Brain pericyte (primary cell): ENCODE data around the gene SGCA.

Source experiments
- DNase-seq: peaks from one replicate; pipeline ENCODE4 v3.0.0-alpha.2; 2012; ENCODE audit warnings: low read depth, low spot score

The SGCA gene

DNA sequence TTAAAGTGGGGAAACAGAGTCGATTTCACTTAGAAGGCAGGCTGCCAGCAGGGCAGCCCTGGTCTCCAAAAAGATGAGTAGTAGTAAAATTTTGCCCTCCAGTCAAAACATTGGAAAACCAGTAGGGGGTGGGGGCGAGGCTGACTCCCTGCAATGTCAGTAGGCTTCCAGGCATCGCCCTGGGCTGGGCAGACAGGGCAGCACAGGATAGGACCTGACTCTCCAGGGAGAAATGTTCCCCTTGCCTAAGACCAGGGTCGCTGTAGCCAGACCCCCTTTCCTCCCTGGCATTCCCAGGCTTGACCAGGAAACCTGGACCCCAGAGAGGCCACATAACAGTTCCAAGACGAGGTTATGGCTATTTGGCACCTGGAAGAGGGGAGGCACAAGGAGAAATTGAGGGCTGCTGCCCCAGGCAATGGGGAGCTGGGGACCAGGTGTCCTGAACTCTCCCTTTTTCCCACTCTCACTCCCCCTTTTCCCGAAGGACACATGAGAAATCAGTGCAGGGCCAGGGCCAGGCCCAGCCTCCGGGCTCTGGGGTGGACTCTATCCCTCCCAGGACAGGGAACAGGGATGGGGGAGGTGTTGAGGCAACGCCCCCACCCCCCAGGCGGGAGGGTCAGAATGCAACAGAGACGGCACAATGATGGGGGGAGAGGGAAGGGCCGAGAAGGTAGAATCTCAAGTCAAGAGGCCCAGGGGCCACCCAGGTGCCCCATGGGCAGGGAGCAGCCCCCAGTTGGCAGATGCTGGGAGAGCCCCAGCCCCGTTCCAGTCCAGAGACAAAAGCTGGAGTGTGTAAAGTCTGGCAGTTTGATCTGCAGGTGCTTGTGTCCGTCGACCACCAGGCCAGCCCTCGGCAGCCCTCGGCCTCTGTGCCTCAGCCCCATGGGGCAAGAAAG is 31.3 kb upstream of the SGCA start:
- DNase-seq, result no peak

DNA sequence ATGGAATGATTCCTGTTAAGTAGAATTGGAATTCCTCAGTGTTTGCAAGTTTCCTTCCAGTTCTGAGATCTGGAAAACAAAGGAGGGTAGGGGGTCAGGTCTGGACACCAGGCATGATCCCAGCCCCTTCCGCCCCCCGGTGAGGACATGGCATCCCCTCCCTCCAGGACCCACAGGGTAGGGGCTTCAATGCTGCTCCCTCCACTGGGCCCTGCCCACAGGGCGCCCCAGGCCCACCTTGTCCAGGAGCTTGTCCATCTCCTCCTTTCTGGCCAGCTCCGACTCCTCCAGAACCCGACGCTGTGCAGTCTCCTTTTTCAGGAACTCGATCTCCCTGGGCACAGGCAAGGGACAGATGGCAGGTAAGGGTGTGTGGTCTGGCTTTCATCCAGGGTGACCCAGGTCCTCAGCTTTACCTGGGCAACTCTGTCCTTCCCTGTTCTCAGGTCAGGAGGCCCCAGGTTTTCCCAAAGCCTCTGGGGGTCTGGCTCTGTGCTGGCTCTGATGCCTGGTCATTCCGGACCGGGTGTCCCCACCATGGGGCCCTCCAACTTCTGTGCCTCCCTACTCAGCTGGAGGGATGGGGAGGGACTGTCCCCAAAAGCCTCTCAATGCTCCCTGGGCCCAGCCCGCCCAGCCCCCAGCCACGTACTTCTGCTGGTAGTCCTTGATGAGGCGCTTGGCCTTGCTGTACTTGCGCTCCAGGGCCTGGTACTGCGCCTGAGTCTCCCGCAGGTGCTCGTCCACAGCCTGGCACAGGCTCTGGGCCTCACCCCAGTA is 30.3 kb upstream of the SGCA start:
- DNase-seq, result no peak

DNA sequence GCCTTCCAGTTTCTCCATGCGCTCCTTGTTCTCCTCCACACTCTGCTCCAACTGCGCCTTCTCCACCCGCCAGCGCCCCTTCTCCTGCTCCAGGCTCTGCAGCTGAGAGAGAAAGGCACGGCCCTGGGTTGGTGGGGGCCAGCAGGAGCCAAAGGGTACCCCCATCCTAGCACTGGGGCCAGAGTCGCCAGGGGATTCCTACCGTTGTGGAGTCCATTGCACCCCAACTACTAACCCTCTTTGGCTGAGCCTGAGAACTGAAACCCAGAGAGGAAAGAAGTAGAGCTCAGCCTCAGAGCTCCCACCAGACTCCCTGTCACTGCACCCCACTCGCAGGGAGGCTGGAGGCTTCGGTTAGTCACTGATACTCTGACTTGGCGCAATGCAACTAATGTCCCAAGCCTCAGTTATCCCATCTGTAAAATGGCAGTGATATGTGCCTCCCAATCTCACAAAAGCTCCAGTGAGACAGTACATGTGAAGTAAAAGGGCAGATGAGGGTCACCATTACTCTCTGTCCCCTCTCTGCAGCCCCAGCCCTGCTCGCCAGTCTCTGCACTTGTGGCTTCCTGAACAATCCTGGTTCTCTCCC is 29.6 kb upstream of the SGCA start:
- no peak for DNase-seq

DNA sequence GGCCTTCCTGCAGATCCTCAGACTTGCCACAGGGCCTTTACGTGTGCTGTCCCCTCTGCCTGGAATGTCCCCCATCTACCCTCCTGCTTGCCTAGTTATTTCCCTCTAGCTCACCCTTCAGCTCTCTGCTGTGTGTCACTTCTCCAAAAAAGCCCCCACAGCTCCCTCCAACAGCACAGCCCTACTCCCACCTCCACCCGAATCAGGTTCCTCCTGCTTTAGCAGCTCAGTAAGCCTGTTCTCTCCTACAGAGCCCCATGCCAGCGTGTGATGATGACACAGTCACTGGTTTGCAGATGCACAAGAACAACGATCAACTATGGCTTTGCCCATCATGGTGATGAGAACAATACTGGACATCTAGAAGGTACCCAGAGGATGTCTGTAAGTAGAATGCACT is 28.8 kb upstream of the SGCA start:
- DNase-seq, result no peak

DNA sequence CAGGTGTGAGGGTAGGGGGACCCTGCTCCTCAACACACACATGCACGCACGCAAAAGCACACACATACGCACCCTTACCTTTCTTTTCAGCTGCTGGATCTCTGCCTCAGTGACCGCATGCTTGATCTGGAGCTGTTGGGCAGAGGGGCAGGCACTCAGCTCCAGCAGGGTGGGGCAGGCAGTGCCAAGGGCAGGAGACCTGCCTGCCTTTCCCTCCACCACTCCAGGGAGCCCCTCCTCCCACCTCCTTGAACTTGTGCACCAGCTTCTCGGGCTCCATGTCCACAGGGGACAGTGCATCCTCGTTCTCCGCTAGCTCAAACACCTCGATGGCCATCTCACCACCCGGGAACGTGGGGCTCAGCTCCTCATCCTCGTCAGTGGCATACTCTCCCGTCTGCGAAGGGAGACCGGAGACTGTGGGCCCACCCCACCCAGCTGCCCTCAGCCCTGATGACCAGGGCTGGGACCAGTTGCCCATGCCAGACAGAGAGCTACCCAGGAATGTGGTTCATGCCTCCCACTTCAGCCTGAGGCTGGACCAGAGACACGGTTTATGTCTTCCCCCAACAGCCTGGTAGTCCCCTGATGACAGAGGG is 26.5 kb upstream of the SGCA start:
- no peak for DNase-seq

DNA sequence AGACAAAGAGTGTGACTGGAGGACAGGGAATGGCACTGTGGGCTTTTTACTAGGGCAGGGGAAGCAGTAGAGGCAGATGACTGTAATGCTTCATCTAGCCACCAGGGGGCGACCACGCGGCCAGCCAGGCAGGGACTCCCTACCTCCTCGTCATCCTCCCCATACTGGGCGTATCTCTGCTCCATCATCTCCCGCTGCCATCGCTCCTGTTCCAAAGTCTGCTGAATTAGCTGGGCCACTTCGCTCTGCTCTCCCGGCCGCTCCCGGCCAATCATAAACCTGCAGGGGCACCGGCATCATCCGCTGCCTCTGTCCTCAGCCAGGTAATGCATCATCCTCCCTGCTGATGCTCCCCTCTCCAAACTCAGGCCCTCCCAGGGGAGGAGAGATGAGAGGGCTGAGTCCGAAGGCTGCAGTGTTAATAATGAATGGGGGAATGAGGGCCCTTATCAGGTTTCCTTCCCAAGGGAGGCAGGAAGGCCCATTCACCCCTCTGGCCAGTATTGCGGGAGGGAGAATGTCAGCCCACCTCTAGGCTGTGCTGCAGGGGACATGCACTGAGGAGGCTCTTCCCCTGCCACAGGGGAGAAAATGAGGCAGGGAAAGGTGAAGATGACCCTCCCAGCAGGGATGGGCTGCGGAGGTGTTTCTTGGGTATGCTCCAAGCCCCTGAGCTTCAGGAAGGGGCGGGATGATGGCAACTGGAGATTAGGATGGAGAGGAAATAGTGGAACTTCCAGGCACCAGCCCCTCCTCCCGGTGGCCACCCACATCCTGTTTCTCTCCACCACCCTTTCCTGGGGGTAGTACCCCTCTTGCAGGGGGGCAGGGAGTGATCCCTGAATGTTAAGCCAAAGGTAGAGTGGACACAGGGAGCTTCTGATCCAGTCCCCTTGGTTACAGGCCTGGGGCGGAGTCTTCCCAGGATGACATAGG is 25.6 kb upstream of the SGCA start:
- DNase-seq, result no peak

DNA sequence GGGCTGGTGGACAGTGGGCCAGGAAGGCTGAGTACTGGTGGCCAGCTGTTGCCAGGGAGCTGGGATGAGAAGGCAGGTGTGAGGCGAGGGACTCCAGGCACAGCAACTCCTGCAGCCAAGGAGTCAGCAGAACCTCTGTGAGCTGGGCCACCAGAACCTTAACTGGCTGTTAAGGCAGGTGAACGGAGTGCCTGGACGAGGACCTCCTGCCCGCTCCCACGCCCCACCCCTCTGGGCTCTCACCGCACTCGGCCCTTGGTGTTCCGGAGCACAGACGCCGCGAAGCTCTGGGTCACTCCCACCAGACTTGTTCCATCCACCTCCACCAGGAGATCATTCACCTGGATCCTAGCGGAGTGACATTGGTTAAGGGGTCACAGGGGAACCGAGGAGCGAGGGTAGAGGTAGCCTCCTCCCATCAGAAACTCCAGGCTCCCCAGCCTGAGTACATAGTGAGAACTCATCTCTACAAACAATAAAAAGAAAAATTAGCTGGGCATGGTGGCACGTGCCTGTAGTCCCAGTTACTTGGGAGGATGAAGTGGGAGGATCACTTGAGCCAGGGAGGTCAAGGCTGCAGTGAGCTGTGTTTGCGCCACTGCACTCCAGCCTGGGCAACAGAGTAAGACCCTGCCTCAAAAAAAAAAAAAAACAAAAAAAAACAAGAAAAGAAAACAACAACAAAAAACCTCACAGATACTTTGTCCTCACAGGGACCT is 24.6 kb upstream of the SGCA start:
- no peak for DNase-seq

DNA sequence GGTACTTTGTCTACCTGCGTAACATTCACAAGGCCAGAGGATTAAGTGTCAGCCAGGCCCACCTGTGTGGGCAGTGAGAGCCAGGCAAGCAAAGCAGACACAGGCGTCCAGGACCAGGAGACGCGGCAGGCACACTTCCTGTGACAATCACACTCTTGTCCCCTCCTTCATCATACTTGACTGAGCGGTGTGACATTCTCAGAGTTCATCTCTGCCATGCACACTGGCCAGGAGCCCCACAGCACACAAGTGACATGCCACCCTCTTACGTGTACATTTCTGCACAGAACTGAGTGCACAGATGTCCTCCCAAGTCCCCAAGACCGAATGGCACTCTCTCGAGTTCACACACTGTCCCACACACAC is 24.1 kb upstream of the SGCA start:
- DNase-seq, result no peak

DNA sequence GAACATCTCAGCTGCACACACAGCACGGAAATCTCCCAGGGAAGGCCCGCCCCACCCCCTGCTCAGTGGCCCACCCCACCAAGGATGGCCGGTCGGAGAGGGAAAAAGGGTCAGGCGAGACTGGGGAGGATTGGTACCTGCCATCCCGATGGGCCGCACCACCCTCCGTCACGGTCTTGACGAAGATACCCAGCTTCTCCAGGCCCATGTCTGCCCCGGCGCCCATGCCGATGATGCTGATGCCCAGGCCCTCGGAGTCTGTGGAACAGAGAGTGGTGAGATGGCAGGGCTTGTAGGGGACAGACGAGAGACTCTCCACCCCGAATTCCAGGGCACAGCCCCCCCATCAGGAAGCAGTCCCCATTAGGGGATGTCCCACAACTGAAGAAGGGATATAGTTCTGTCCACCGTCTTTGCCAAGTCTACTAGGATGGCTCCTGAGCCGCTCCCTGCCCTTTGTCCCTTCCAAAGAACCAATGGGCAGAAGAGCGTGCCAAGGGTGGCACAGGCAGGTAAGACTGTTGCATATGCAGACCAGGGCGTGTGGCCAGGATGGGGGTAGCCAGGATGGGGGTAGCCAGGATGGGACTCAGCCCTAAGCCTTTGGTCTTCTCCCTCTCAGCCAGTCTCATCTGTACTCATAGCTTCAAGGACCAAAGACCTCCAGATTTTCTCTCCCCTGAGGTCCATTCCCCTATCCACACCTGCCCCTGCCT is 22.2 kb upstream of the SGCA start:
- no peak for DNase-seq

DNA sequence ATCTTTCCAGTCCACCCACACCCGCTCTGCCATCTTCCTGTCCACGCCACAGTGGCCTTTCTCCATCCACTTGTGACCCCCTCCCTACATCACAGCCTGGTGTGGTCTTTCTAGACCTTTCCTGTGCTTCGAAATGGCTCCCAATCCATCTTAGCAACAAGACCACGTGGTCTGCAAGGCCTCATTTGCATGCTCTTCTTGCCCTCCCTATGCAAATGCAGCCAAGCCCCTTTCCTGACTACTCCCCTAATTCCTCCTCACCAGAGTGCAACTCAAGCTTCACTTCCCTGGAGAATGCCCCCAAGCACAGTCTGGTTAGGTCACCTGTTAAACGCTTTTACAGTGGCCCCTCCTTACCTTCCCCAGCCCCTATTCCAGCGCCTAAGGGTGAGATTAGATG is 21.4 kb upstream of the SGCA start:
- no peak for DNase-seq

DNA sequence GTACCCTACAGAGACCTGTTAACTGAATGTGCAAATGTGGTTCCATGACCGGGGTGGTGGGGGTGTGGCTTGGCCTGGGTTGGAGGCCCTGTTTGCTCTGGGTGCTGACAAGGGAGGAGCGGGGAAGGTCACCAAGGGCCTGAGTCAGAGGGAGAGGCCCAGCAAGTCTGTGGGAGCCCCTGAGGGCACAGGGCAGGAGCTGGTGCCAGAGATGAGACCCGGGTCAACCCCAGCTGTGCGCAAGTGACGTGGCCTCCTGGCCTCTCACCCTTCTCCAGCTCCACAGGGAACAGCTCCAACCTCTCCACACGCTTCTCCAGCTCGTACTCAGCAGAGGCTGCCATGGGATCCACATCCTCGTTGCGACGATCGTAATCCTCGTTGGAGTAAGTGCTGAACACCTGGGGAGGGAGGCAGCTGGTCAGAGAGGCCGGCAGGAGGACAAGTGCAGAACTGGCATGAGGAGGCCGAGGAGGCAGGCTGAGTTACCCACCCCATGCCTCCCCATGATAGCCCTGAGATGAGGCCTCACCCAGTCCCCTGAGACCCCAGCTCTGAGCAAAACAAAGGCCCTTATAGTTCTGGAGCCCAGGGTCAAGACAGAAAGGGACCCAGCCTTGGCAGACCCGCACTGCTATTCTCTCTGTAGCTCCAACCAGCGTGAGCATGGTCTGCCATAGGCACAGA is 20.8 kb upstream of the SGCA start:
- DNase-seq, result no peak

DNA sequence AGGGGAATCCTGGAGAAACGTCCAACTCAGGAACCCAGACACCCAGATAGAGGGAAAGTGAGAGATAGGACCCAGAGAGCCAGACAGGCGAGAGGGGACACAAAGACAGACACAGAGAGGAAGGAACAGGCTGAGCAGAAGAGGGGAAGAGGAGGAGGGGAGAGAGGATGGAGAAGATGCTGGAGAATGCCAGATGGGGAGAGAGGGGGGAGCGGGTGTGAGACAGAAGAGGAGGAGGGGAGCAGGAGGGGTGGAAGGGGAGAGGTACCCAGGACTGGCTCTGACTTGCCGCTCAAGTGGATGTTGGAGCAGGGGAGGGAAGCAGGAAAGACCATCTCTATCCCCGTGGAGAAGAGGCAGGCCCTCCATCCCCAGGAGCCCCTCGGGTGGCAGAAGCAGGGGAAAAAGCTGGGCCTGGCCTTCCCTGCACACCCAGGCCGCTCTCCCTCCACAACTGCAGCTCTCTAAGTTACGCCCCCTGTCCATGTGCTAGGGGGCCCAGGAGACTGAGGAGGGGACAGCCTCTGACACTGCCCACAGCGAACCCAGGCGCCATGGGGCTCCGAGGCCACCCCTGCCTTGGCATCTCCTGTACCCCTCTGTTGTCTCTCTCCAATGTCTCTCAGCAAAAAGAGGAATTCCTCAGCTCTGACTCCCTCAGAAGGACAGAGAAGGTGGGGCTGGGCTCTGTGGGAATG is 20.1 kb upstream of the SGCA start:
- no peak for DNase-seq

DNA sequence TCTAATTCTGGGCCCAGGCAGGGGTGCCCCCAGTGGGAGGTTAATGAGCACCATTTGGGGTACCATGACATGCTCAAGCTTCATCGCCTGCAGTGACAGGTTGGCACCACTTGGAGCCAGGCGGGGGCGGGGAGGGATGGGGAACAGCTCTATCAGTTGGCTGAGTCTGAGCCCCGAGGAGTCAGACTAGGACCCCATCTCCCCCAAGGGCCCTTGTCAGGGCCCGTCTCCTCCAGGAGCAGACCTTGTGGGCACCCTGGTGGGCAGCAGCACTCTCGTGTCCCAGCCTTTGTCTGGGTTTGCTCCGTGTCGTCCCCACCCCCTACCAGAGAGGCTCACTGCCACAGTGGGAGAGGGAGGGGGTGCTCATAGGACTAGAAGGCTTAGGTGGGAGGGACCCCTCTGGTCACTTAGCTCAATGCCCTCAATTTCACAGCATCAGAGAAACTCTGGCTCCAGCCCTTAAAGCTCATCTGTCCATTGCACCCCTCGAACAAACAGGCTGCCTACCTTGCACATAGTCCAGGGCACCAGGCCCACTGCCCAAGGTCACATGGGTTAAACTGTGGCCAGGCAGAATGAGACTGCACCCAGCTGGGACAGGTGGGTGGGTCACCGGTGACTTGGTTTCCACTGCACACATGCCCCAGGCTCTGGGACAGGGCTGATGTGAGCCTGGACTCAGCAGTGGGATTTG is 19.4 kb upstream of the SGCA start:
- no peak for DNase-seq

DNA sequence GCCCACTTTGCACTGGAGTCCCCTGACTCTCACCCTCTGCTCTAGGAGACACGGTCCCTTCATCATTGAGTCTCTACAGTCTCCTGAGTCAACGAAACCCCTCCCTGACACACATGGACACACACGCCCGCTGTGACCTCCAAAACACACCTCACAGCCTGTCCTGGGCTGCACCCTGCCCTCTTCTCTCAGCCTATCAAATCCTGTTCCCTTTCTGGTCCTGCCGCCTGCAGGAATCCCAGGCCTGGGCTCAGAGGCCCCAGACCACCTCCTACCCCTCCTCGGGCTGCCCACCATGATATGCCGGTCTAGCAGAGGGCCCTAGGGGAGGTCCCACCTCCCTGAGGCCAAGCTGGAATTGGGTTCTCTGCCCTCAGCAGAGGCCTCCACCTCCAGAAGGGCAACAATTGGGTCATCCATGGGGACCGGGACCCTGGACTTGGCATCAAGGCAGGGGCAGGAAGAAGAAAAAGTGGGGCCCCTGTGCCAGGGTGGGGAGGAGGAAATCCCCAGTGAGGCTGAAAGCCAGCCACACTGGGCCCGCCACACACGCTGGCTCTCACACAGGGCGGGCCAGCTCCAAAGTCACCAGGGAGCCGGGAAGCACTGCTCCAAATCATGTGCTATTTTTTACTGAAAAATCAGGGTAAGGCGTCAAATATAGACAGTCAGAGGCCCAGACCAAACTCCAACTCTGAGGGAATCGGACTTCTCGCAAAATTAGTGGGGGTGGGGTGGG is 18.7 kb upstream of the SGCA start:
- no peak for DNase-seq

DNA sequence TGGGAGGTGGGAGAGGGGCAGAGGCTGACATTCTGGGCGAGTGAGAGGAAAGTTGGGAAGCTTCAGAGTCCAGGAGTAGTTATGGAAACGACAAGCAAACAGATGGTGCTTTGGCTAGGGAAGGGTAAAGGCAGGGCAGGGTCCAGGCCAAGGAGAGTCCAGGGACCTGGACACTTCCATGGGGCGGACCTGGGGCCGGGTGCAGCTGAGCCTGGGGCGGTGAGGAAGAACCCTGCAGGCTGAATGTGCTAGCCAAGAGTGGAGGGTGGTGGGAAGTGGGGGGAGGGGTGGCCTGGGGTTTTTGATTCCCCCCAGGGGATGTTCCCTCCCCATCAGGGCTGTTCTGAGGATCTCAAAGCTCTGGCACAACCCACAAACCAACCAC is 18.0 kb upstream of the SGCA start:
- DNase-seq, result no peak

DNA sequence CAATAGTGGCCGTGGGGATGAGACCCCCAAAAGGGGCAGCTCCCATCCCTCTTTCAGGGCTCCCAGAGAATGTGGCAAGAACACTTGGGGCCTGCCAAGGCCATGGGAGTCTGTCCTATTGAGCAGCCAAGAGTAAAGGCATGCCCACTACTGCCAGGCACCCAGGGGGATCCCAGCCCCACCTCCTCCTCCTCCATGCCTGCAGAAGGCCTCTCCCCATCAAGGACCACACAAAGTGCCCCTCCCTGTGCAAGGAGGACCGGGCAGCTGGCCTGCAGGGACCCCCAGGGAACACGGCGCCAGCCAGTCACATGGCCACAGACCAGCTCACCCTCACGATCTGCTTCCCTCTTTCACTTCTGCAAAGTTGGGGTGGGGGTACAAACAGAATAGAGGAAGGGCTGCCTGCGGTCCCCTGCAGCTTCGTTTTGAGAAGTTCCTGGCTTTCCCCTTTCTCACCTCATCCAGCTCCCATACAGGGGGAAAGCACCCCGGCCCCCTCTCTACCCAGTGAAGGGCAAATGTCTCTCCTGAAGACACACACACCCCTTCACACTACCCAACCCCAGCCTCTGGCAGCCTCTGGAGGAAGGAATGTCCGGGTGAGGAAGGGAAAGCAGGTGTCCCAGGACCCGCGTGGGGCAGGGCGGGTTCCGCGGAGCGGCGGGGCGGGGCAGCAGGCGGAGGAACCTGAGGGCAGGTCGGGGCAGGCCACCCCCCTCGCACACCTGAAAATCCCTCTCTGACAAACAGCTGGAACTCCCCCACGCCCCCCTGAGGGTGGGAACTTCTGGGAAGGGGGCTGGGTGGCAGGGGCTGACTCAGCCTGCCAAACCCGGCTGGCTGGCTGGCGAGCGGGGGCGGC is 17.3 kb upstream of the SGCA start:
- no peak for DNase-seq

DNA sequence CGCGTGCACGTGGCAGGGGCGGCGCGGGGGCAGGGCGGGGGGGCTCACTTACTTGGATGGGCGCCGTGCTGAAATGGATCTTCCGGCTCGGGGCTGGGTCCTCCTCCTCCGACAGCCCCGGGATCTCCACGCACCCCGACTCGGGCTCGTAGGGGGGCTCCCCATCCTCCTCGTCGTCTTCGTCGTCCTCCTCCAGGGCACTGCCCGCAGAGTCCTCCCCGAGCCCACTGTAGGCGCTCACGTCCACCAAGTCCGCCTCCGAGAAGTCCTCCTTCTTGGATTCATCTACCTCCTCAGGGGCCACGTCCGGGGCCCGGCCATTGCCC is 16.8 kb upstream of the SGCA start:
- DNase-seq, result no peak
